Uterus (tissue), 4 donors: ENCODE data around the gene SOS2. TPM values are rescaled to one million over a fixed set of nuclear protein-coding genes. Genes with fewer than 3 reads are reported as not detected.
A peak's percentile ranks its signal among the peaks of the same experiment; 100 is the strongest.

Experiments
- DNase-seq, 2 donors: peaks; one replicate each; pipeline ENCODE4 v3.0.0-alpha.2; 2019 to 2020
- H3K27ac ChIP-seq, 2 donors: fragments of 200-600 bp; sonication (generic); 1 replicate in 1 of 2; 2 replicates in 1 of 2; pipeline ENCODE4 v1.5.1; 2016 to 2018
- H3K27me3 ChIP-seq, 2 donors: fragments of 200-600 bp; sonication (generic); one replicate each; pipeline ENCODE4 v1.5.1; 2018 to 2019; ENCODE audit warnings: control low read depth in 1 of 2
- H3K36me3 ChIP-seq, 2 donors: fragments of 200-600 bp; sonication (generic); one replicate each; pipeline ENCODE4 v1.5.1; 2019; ENCODE audit warnings: control low read depth in 1 of 2
- H3K4me1 ChIP-seq, 2 donors: fragments of 200-600 bp; sonication (generic); one replicate each; pipeline ENCODE4 v1.5.1; 2018 to 2019; ENCODE audit warnings: control low read depth in 1 of 2
- H3K4me3 ChIP-seq, 2 donors: fragments of 200-600 bp; sonication (generic); 1 replicate in 1 of 2; 2 replicates in 1 of 2; pipeline ENCODE4 v1.5.1; 2018 to 2019; ENCODE audit warnings: mild to moderate bottlenecking in 1 of 2
- H3K9me3 ChIP-seq, 2 donors: fragments of 200-600 bp; sonication (generic); one replicate each; pipeline ENCODE4 v1.5.1; 2019; ENCODE audit warnings: control low read depth in 1 of 2
- POLR2A ChIP-seq, 2 donors: fragments of 450-650 bp; IDR thresholded peaks; one replicate each; pipeline ENCODE4 v1.6.1; 2016; ENCODE audit warnings: antibody characterized with exemption in 2 of 2, mild to moderate bottlenecking in 1 of 2, moderate library complexity in 1 of 2
- intact Hi-C: fragments of 100-400 bp; cut with DNase I; formaldehyde crosslinking; loops from one replicate; pipeline ENCODE4 v1.15.1; 2023; ENCODE audit warnings: low total_unique reads
- total RNA-seq, 4 donors: library from RNA; depleted of rRNA in 3 of 4; stranded (reverse); fragments of >200 nt in 3 of 4; gene quantifications; one replicate each; pipeline versions ENCODE4 v1.1.0 to v1.2.4, GENCODE V29; 2014 to 2023
- TF ChIP-seq, protein P1 (sequence below), 4 experiments: fragments of 200-600 bp in 2 of 4; fragments of 450-650 bp in 2 of 4; sonication (generic) in 2 of 4; IDR thresholded peaks; one replicate each; pipeline ENCODE4 v1.5.1; 2016 to 2019; ENCODE audit warnings: antibody characterized with exemption in 4 of 4, mild to moderate bottlenecking in 2 of 4, moderate library complexity in 1 of 4
- donor health status: DM: yes; HTN: yes; CAD: no.

SOS2 gene
- total RNA-seq, 4 donors from 2014 or later = 21.8 to 66.9 (median 32.8) TPM

DNA sequence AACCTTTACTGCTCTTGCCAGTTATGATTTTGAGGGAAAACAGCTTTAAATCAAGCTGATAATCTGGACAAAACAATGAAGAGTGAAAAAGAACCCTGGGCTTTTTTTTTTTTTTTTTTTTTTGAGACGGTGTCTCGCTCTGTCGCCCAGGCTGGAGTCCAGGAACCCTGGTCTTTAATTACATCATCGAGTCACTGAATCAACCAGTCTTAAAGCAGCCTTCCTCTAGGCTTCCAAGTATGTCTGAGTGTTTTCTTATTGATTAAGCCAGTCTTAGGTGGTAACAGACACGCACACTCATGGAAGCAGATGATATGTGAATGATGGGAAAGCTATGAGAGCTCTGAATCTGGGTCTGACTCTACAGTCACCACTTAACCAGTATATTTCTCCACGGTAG is 109.1 kb downstream of the SOS2 start:
- Histone ChIP-seq H3K27me3 (no peaks in the 10 kb centered on the region), H3K4me1 (peaks cover 0 to 2% of the 10 kb centered on the region in 2 donors), H3K9me3 (no peaks in the 10 kb centered on the region), H3K4me3 (no peak overlapping the region), H3K36me3 (no peaks in the 10 kb centered on the region), H3K27ac (no peak overlapping the region)
- TF ChIP-seq, protein P1, sequence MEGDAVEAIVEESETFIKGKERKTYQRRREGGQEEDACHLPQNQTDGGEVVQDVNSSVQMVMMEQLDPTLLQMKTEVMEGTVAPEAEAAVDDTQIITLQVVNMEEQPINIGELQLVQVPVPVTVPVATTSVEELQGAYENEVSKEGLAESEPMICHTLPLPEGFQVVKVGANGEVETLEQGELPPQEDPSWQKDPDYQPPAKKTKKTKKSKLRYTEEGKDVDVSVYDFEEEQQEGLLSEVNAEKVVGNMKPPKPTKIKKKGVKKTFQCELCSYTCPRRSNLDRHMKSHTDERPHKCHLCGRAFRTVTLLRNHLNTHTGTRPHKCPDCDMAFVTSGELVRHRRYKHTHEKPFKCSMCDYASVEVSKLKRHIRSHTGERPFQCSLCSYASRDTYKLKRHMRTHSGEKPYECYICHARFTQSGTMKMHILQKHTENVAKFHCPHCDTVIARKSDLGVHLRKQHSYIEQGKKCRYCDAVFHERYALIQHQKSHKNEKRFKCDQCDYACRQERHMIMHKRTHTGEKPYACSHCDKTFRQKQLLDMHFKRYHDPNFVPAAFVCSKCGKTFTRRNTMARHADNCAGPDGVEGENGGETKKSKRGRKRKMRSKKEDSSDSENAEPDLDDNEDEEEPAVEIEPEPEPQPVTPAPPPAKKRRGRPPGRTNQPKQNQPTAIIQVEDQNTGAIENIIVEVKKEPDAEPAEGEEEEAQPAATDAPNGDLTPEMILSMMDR (IDR thresholded peaks at IDR 0.05) = no peak
- no peak for TF ChIP-seq POLR2A (IDR thresholded peaks at IDR 0.05)
- intact Hi-C loops = no loop called here
- no peak for DNase-seq

DNA sequence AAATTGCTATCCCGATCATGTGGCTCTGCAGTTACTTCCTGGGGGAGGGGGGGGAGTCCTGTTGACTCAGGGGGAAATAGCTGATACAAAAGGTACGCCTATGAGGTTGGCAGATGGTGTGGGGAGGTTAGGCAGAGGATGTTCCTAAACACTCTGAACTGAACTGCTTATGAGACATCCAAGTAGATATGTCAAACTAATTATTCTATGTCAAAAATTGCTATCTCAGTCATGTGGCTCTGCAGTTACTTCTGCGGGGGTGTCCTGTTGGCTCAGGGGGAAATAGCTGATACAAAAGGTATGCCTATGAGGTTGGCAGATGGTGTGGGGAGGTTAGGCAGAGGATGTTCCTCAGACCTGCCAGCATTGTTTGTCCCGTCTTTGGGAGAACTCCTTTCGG is 109.9 kb downstream of the SOS2 start:
- H3K4me3 ChIP-seq = no peak overlapping the region
- no peak overlapping the region for H3K27ac ChIP-seq
- TF ChIP-seq POLR2A (IDR thresholded peaks at IDR 0.05) = no peak
- TF ChIP-seq, protein P1 (IDR thresholded peaks at IDR 0.05) = no peak
- no peaks in the 10 kb centered on the region for H3K9me3 ChIP-seq
- no peaks in the 10 kb centered on the region for H3K36me3 ChIP-seq
- H3K27me3 ChIP-seq = no peaks in the 10 kb centered on the region
- intact Hi-C loops = no loop called here
- peaks cover 0 to 4% of the 10 kb centered on the region in 2 donors for H3K4me1 ChIP-seq
- no peak for DNase-seq

DNA sequence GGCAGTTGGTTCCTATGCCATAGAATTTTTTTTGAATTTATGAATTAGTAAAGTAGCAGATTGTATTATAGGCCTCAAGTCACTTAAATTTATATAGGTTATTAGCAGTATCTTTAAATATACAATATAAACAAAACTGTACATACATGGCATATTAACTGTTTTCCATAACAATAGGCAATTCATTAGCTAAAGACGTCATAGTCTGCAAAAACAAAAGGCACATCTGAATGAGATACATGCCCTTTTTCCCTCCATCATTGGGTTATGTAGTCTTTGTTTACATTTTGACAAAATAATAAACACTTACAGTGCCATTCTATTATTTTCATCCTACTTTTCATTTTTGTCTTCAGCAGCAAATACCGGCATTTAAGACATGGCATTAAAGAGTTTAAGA is 113.9 kb downstream of the SOS2 start:
- no peak for DNase-seq
- Histone ChIP-seq H3K27me3 (no peaks in the 10 kb centered on the region), H3K4me3 (no peak overlapping the region), H3K9me3 (no peaks in the 10 kb centered on the region), H3K4me1 (peaks cover 0 to 4% of the 10 kb centered on the region in 2 donors), H3K36me3 (no peaks in the 10 kb centered on the region), H3K27ac (peak overlapping the region; percentile 80 to 89)
- TF ChIP-seq, protein P1 (IDR thresholded peaks at IDR 0.05) = no peak
- TF ChIP-seq POLR2A (IDR thresholded peaks at IDR 0.05) = no peak
- intact Hi-C loops = no loop called here

DNA sequence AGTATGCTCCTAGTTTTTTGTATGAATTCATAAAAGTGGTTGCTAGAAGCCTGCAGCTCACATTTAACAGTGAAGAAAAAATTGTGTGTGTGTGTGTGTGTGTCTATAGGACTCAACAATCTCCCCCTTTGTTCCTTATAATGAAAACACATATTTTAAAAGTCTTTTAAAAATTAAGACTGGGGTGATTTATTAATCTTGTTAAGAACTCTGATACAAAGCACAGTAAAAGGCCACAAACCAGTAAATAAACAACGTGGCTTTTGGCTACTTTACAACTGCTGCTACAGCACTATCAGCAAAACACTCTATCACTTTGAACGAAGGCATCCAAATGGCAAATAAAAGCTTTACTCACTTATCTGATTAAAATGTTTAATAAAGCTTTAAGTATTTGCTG is 114.4 kb downstream of the SOS2 start:
- H3K4me1 ChIP-seq = peaks cover 0 to 4% of the 10 kb centered on the region in 2 donors
- no peak for DNase-seq
- TF ChIP-seq, protein P1 (IDR thresholded peaks at IDR 0.05) = no peak
- TF ChIP-seq POLR2A (IDR thresholded peaks at IDR 0.05) = no peak
- H3K27me3 ChIP-seq = no peaks in the 10 kb centered on the region
- H3K4me3 ChIP-seq = peak overlapping the region; percentile 78
- no peaks in the 10 kb centered on the region for H3K36me3 ChIP-seq
- no peaks in the 10 kb centered on the region for H3K9me3 ChIP-seq
- intact Hi-C loops = no loop called here
- peak overlapping the region; percentile 80 to 89 for H3K27ac ChIP-seq

DNA sequence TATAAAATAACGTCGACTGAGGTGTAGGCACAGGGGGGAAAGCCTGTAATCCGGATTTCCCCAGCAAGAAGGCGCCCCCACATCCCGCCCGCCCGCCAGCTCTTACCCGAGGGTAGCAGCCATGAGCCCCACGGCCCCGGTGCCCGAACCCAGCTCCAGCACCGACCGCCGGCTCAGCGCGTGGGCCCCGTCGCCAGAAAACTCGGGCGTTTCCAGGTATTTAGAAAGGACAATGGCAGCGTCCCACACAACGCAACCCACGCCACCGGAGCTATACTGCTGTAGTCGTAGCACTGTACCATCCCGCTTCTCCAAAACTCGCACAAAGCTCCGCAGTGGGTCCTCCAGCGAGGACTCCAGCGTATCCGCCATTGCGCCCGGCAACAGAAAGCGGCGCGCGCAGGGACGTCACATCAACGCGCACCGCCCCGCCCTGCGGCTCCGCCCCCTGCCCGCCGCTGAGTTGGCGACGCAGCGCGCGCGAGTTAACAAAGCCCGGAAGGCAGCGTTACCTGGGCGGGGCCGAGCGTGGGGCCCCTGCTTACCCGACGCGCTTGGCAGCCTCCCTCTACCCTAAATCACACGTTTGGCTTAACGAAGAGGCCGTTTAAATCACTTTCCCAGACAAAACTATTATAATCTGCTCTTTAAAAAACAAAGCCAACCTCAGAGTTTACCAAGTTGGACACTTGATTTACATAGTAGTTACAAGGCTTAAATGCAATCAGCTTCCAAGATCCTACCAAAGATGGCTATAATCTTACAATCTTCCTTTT is 115.0 kb downstream of the SOS2 start, which contains the start of gene VCPKMT:
TSS of gene VCPKMT (minus strand) at position 392 of the 776 bp plus-strand sequence. CDS start at position 372, 20 bp downstream.
- DNase-seq = peak; percentile 92 to 94
- H3K36me3 ChIP-seq = no peaks in the 10 kb centered on the region
- H3K9me3 ChIP-seq = no peaks in the 10 kb centered on the region
- peak within 1 kb of the TSS; percentile 78 for H3K4me3 ChIP-seq
- TF ChIP-seq, protein P1 (IDR thresholded peaks at IDR 0.05) = no peak
- peak; percentile 86 to 88 for TF ChIP-seq POLR2A (IDR thresholded peaks at IDR 0.05)
- intact Hi-C loops = no loop called here
- peak within 1 kb of the TSS; percentile 80 to 89 for H3K27ac ChIP-seq
- peaks cover 0 to 4% of the 10 kb centered on the region in 2 donors for H3K4me1 ChIP-seq
- no peaks in the 10 kb centered on the region for H3K27me3 ChIP-seq
